ENCODE measurements around the gene GLRA1.

The GLRA1 gene
- 0 to 1.2 (median 0) reads per million in 17 experiments for total RNA-seq

GRCh38 chr5:151924564-151925301, at the start of gene GLRA1:
Gene GLRA1 (minus strand): TSS chr5:151924851. CDS start chr5:151924549, 302 bp downstream.
- DNase-seq, result peak; percentile 30 to 64 (median 46)

DNA sequence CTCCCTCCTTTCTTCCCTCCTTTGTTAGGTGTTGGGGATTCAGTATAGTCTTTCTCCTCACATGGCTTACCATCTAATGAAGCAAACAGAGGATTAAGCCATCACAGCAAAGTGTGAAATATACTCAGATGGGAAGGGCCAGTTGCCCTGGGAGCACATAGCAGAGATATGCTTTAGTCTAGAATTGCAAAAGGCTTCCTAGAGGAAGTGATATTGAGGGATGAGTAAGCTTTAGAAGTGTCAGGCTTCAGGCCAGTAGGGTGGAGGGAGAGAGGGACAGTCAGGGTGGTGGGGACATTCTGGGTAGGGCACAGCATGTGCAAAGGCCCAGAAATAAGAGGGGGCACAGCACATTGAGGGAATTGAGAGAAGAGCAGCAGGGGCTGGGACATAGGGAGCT, 46.2 kb upstream of the GLRA1 start:
- DNase-seq, result peak in 1 of 4 experiments; percentile 0

DNA sequence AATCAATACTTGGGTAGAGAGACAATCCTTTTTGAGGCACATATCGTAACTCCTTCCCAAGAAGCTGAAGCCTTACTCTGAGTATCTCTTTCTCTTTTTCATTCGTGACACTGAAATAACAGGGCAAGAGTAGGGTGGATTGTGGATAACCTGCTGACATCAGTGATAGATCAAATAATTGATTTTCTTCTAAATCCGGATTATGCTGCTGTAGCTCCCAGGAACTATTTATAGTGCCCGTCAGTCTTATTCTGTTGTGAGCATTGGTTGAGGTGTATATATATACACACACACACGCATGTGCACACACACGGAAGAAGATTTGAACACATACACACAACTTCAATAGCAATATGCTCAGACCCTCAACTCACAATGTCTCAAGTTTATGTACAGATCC, 43.2 kb upstream of the GLRA1 start:
- no peak for DNase-seq

DNA sequence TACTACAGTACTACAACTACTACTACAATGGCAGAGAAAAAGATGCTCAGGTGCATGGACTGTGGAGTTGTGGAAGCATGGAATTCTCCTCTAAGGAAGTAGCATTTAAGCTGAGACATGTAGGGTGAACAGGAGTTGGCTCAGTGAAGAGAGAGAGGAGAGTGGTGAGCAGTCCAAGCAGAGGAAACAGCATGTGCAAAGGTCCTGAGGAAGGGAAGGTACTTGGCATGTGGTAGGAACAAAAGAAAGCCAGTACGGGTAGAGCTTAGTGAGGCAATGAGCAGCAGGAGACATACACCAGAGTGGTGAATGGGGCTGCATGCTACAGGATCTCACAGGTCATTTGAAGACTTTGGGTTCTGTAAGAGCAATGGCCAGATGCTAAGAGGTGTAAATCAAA, 41.4 kb upstream of the GLRA1 start:
- DNase-seq, result no peak

- DNase-seq, result no peak
These were observed 39.8 kb upstream of the GLRA1 start for GRCh38 chr5:151964471-151964870.

- no peak for DNase-seq
These were observed 36.9 kb upstream of the GLRA1 start for GRCh38 chr5:151961557-151961956.

GRCh38 chr5:151958111-151958510, 33.5 kb upstream of the GLRA1 start:
- DNase-seq, result no peak

GRCh38 chr5:151956725-151957124, 32.1 kb upstream of the GLRA1 start:
- DNase-seq, result no peak

GRCh38 chr5:151954255-151954654, 29.6 kb upstream of the GLRA1 start:
- DNase-seq, result no peak

DNA sequence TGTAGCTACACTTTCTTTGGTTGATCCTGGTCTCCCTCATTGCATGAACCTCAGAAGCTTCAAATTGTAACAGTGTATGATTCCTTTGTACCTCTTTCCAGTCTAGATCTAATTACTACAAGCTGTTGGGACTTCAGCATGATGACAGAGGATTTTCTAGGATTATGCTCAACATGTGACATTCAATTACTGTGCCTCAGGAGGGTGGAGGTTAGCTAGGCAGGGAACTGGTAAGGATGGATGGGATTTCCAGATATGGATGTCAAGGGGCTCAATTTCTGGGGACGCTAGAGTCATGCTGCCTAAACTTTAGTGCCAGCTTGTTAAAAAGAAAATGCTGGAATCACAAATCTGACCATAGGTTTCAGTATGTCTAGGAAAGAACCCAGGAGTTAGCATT, 29.2 kb upstream of the GLRA1 start:
- DNase-seq, result no peak

DNA sequence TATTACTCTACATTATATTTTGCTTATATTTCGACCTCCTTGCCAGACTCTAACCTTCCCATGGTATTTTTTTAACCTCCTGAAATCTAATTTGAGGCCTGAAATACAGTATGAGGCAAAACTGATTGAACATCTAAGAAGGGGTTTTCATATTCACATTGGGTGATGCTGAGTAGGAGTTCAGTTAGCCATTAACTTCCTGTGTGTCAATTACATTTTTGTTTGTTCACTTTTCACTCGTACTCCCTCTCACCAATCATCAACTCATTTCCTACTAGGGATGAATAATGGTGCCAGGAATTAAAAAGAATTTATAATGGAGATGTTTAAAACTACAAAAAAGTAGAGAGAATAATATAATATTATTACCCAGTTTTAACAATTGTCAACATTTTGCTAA, 27.6 kb upstream of the GLRA1 start:
- DNase-seq, result no peak

- DNase-seq, result no peak
These were observed 26.1 kb upstream of the GLRA1 start for GRCh38 chr5:151950706-151951105.

- DNase-seq, result peak in 1 of 4 experiments; percentile 0
These were observed 25.2 kb upstream of the GLRA1 start for GRCh38 chr5:151949701-151950308.

GRCh38 chr5:151949113-151949512, 24.5 kb upstream of the GLRA1 start:
- DNase-seq, result no peak

DNA sequence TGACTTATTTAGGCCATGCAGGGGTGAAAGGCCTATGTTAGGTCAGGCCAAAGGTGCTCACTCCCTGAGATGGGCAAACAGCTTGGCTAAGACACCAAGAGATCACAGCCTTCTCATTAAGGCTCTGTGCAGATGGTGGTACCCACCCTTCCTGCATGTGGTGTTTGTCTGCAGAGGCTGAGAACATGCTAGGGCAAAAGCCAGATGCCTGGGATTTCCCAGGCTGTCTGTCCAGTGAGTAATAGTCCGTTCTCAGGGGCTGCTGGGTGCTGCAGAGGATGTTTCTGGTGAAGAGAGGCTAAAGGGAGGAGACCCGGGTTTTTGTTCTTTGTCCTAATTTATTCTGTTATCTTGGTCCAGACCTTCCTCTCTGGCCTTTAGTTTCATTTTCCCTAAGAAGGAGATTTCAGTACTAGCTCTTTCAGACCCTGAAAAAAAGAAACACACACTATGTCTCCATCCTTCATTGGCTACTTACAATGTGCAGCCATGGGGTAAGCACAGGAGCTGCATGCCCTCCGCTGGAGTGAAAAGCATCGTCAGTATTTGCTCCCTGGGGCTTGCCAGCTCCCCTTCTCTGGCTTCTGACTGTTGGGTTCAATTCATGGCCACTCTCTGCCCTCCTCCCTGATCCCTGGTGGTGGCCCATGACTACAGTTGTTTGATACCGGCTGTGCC, 23.4 kb upstream of the GLRA1 start:
- DNase-seq, result no peak

- no peak for DNase-seq
These were observed 13.2 kb upstream of the GLRA1 start for GRCh38 chr5:151937851-151938250.

DNA sequence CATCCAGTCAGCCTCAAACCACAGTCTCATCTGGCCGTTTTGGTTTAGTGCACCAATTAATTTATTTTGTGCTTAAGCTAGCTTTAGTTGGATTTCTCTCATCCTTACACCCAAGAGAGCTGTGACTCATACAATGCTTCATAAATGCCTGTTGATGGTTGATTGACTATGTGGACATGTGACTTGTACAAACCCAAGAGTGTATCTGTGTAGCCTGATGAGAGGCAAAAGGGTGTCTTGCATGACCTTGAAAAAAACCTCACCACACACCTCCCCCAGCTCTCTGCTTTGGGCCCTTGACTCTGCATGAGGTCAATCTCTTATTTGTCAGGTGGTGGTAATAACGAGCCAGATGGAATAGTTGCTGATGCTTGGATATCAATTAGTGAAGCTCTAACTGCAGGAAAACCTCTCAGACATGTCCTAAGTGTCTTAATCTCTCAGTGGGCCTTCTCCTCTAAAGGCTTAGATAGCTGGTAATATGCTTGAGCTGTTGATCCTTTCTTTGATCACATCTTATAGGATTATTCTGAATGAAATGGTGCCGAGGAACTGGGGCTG, 10.6 kb upstream of the GLRA1 start:
- no peak for DNase-seq

- DNase-seq, result no peak
These were observed 6.6 kb upstream of the GLRA1 start for GRCh38 chr5:151931260-151931659.

DNA sequence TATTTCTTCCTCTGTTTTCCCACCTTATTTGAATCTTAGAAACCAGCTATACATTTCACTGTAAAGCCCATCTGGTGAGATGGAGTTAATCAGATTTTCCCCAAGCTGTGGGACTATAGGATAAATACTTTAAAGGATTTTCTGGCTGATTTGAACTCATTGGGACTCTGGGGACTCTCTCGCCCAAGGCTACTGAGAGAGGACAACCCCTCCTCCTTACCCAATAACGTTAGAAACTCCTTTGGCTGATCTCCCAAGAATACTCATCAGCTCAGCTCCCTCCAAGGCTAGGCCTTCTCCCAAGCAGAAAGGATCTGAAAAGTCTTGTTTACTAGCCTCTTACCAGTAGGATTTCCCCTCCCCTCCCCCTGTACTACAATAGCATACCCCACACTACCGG, 1.5 kb upstream of the GLRA1 start:
- no peak for DNase-seq

GRCh38 chr5:151925340-151925739, 689 bp upstream of the GLRA1 start:
- DNase-seq, result no peak

GRCh38 chr5:151923866-151924476, 680 bp downstream of the GLRA1 start:
- DNase-seq, result peak in 1 of 4 experiments; percentile 8

DNA sequence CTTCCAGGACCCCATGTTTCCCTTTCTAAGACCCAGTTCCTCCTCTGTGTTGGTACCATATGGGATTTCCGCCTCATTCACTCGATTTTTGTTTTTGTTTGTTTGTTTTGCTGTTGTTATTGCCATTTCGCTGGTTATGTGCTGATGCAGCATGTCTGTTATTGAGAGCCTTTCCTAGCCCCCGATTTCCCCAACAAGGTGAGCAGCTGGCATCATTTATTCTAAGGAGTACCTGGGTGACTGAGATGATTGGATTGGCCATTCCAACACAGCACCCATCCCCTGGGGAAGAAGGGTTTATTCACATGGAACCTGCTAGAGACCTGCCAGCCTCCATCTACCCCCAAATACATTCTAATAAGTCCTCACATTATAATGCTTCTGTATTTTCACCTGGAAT, 2.7 kb downstream of the GLRA1 start:
- no peak for DNase-seq

DNA sequence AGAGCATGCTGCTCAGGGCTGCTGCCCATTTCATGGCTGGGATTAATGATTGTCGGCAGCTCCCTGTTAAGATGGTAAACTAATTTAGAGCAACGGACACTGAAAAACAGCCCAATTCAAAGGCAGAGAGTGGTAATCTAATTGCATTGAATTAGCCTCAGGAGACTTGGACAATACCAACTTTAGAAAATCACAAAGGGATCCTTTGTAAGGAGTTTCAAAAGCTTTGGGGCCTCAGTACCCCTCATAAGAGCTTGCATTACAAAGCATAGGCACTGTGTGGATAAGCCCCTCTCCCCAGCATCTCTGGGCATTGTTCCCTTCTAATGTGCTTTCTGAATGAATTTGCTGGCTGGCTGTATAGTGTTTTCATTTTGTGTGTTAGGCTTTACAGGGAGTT, 6.7 kb downstream of the GLRA1 start:
- DNase-seq, result no peak

Measured in suppressor macrophage (primary cell).